ENCODE measurements around the gene MOSPD3. TPM values are rescaled to one million over a fixed set of nuclear protein-coding genes. Genes with fewer than 3 reads are reported as not detected.

Gene MOSPD3
- total RNA-seq, 2 experiments from 2014 or later = 27.4 TPM

DNA sequence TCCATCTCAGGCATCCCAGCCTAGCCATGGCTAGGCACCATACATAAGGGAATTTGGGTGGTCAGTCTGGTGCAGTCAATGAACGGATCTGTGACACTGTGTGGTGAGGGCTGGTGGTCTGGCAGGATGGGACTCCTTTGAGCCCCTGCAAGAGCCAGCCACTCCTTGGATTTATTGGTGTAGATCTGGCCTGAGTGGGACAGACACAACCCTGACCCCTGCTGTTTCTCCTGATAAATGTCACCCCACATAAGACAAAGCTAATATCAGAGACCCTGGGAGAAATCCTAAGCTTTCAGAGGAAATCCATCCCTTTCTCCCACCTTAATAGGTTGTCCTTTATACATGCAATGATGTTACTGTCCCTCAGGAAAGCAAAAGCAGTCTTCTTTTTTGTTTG is 23.9 kb upstream of the MOSPD3 start:
- no peak overlapping the region for H3K27ac Mint-ChIP-seq
- no peaks in the 10 kb centered on the region for H3K9me3 Mint-ChIP-seq
- H3K4me3 Mint-ChIP-seq = peak overlapping the region; percentile 61
- peaks cover 11% of the 10 kb centered on the region for H3K27me3 Mint-ChIP-seq
- peaks cover 20% of the 10 kb centered on the region for H3K4me1 Mint-ChIP-seq
- H3K36me3 Mint-ChIP-seq = peaks cover 4% of the 10 kb centered on the region
- POLR2A ChIA-PET = interaction anchor here (0.7 to 7.1 kb wide), 2 partner anchors 25 to 36 kb away, joined by 3 to 73 read pairs; partner anchors contain the start of gene MOSPD3
- DNase-seq (no peak), ATAC-seq (ENCODE audit: low read depth) (no peak)

DNA sequence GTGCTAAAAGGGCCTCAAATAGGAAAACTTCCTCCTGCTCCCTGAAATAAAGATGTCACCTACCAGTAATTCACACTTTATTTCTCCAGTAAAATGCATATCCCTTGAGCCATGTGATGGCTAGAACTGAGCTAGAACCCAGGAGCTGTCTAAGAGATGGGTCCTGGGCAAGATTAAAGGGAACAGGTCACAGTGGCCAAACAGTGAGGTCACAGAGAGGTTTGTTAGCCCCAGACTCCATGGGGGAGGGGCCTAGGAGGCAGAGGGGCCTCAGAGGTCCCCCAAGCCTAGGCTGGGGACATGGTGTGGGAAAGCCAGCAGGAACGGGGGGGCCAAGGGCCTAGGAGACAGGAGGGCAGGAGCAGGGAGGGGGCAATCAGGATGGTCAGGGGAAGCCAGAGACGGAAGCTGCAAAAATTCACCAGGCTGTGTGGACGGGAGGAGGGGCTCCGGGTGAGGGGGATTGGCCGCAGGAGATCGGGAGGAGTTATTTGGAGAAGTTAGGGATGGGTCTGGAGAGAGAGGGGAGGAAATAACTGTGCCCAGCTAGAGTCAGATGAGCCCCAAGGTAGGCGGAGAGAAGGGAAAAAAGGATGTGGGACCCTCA is 22.9 kb upstream of the MOSPD3 start:
- POLR2A ChIA-PET = interaction anchor here (7.1 kb wide), 1 partner anchor 24 kb away, joined by 73 read pairs; the partner anchor contains the start of gene MOSPD3
- DNase-seq (no peak), ATAC-seq (ENCODE audit: low read depth) (no peak)
- Mint-ChIP-seq H3K36me3 (no peaks in the 10 kb centered on the region), H3K27ac (no peak overlapping the region), H3K4me1 (peaks cover 14% of the 10 kb centered on the region), H3K9me3 (no peaks in the 10 kb centered on the region), H3K27me3 (peaks cover 11% of the 10 kb centered on the region), H3K4me3 (no peak overlapping the region)

DNA sequence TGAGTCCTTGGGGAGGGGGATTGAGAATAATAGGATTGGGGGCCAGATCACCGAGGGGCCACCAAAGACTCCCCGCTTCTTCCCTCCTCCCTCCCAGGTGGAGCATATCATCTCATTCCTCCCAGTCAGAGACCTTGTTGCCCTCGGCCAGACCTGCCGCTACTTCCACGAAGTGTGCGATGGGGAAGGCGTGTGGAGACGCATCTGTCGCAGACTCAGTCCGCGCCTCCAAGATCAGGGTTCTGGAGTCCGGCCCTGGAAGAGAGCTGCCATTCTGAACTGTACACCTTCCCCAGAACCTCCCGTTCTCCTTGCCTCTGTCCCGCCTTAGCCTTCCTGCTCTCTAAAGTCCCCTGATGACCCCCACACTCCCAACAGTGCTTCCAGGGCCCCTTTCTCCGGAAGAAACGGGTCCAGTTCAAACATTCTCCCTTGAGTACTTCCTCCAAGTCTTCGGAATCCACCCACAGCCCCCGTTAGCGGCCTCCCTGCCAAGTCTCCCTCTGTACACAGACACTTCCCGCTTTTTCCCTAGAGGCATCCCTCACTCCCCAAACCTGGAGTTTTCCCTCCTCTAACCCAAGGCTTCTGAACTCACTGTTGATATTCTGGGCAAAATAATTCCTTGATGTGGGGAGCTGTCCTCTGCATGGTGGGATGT is 22.1 kb upstream of the MOSPD3 start:
- Mint-ChIP-seq H3K9me3 (no peaks in the 10 kb centered on the region), H3K27me3 (peaks cover 13% of the 10 kb centered on the region), H3K4me1 (peaks cover 10% of the 10 kb centered on the region), H3K27ac (no peak overlapping the region), H3K4me3 (no peak overlapping the region), H3K36me3 (no peaks in the 10 kb centered on the region)
- DNase-seq (no peak), ATAC-seq (ENCODE audit: low read depth) (no peak)
- POLR2A ChIA-PET = interaction anchor here (0.6 to 7.1 kb wide), 3 partner anchors 23 to 41 kb away, joined by 3 to 73 read pairs (median 5); partner anchors contain the start of gene MOSPD3

GRCh38 chr7:100591596-100591995 is 20.7 kb upstream of the MOSPD3 start:
- POLR2A ChIA-PET = no interaction called here

GRCh38 chr7:100595188-100595587 is 17.2 kb upstream of the MOSPD3 start:
- H3K27me3 Mint-ChIP-seq = peaks cover 5% of the 10 kb centered on the region
- no peaks in the 10 kb centered on the region for H3K36me3 Mint-ChIP-seq
- no peak overlapping the region for H3K4me3 Mint-ChIP-seq
- ATAC-seq (ENCODE audit: low read depth) (no peak), DNase-seq (no peak)
- POLR2A ChIA-PET = interaction anchor here (1.4 to 2.2 kb wide), 2 partner anchors 8 to 9 kb away, joined by 6 read pairs; partner anchors contain the start of genes FBXO24 and LRCH4
- H3K4me1 Mint-ChIP-seq = peaks cover 11% of the 10 kb centered on the region
- H3K27ac Mint-ChIP-seq = no peak overlapping the region
- no peaks in the 10 kb centered on the region for H3K9me3 Mint-ChIP-seq

More at GRCh38 chr7:100591596-100591995, 20.7 kb upstream of the MOSPD3 start:
- DNase-seq (no peak), ATAC-seq (ENCODE audit: low read depth) (no peak)
- H3K4me3 Mint-ChIP-seq = no peak overlapping the region
- no peaks in the 10 kb centered on the region for H3K9me3 Mint-ChIP-seq
- H3K27me3 Mint-ChIP-seq = peaks cover 13% of the 10 kb centered on the region
- no peaks in the 10 kb centered on the region for H3K36me3 Mint-ChIP-seq
- H3K4me1 Mint-ChIP-seq = peaks cover 8% of the 10 kb centered on the region
- H3K27ac Mint-ChIP-seq = no peak overlapping the region

GRCh38 chr7:100598425-100598824 is 13.9 kb upstream of the MOSPD3 start:
- peak; percentile 51 for ATAC-seq (ENCODE audit: low read depth)
- Mint-ChIP-seq H3K36me3 (no peaks in the 10 kb centered on the region), H3K4me1 (peaks cover 18% of the 10 kb centered on the region), H3K27me3 (peaks cover 2% of the 10 kb centered on the region), H3K9me3 (no peaks in the 10 kb centered on the region), H3K4me3 (peak overlapping the region; percentile 44), H3K27ac (peak overlapping the region; percentile 49)
- no peak for DNase-seq
- POLR2A ChIA-PET = interaction anchor here (0.7 to 4.0 kb wide), 5 partner anchors 12 to 120 kb away, joined by 3 to 26 read pairs (median 4); partner anchors contain the start of genes FBXO24, LRCH4 and MOSPD3

- Mint-ChIP-seq H3K27ac (no peak overlapping the region), H3K9me3 (no peaks in the 10 kb centered on the region), H3K4me1 (peaks cover 24% of the 10 kb centered on the region), H3K36me3 (no peaks in the 10 kb centered on the region), H3K4me3 (no peak overlapping the region), H3K27me3 (peaks cover 1% of the 10 kb centered on the region)
- POLR2A ChIA-PET = interaction anchor here (2.6 to 4.0 kb wide), 2 partner anchors 14 to 17 kb away, joined by 16 to 26 read pairs; partner anchors contain the start of genes FBXO24 and LRCH4
- ATAC-seq (ENCODE audit: low read depth) (no peak), DNase-seq (no peak)
Observed at GRCh38 chr7:100599911-100600729, 12.2 kb upstream of the MOSPD3 start.

DNA sequence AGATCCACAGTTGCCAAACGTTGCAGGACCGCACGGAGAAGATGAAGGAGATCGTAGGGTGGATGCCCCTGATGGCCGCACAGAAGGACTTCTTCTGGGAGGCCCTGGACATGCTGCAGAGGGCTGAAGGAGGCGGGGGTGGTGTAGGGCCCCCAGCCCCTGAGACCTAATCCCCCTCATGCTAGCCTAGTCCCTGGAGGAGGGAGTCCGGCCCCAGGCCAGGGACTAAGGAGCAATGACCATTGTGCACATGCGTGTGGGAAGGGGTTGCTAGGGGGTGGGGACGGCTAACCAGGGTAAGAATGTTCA is 11.7 kb upstream of the MOSPD3 start:
- Mint-ChIP-seq H3K27me3 (peaks cover 3% of the 10 kb centered on the region), H3K36me3 (no peaks in the 10 kb centered on the region), H3K4me3 (no peak overlapping the region), H3K9me3 (no peaks in the 10 kb centered on the region), H3K4me1 (peaks cover 26% of the 10 kb centered on the region), H3K27ac (no peak overlapping the region)
- POLR2A ChIA-PET = interaction anchor here (2.6 to 4.0 kb wide), 2 partner anchors 14 to 17 kb away, joined by 16 to 26 read pairs; partner anchors contain the start of genes FBXO24 and LRCH4
- no peak for ATAC-seq (ENCODE audit: low read depth)
- no peak for DNase-seq

- Mint-ChIP-seq H3K36me3 (no peaks in the 10 kb centered on the region), H3K4me1 (peaks cover 33% of the 10 kb centered on the region), H3K27ac (peak overlapping the region; percentile 93), H3K9me3 (no peaks in the 10 kb centered on the region), H3K4me3 (peak overlapping the region; percentile 89), H3K27me3 (peaks cover 11% of the 10 kb centered on the region)
- POLR2A ChIA-PET = interaction anchor here (0.6 to 5.6 kb wide), 5 partner anchors 9 to 102 kb away, joined by 3 to 56 read pairs (median 6); partner anchors contain the start of genes FBXO24, LRCH4 and POP7
- no peak for ATAC-seq (ENCODE audit: low read depth)
- DNase-seq = no peak
Observed at GRCh38 chr7:100602889-100603725, 9.2 kb upstream of the MOSPD3 start.

- POLR2A ChIA-PET = interaction anchor here (0.6 to 5.6 kb wide), 6 partner anchors 9 to 124 kb away, joined by 3 to 56 read pairs (median 6); partner anchors contain the start of genes FBXO24, LRCH4 and POP7
- DNase-seq = no peak
- H3K27ac Mint-ChIP-seq = peak overlapping the region; percentile 93
- H3K4me1 Mint-ChIP-seq = peaks cover 28% of the 10 kb centered on the region
- H3K4me3 Mint-ChIP-seq = peak overlapping the region; percentile 89
- H3K9me3 Mint-ChIP-seq = no peaks in the 10 kb centered on the region
- H3K36me3 Mint-ChIP-seq = no peaks in the 10 kb centered on the region
- H3K27me3 Mint-ChIP-seq = peaks cover 11% of the 10 kb centered on the region
- ATAC-seq (ENCODE audit: low read depth) = no peak
Observed at GRCh38 chr7:100603726-100604027, 8.7 kb upstream of the MOSPD3 start.

DNA sequence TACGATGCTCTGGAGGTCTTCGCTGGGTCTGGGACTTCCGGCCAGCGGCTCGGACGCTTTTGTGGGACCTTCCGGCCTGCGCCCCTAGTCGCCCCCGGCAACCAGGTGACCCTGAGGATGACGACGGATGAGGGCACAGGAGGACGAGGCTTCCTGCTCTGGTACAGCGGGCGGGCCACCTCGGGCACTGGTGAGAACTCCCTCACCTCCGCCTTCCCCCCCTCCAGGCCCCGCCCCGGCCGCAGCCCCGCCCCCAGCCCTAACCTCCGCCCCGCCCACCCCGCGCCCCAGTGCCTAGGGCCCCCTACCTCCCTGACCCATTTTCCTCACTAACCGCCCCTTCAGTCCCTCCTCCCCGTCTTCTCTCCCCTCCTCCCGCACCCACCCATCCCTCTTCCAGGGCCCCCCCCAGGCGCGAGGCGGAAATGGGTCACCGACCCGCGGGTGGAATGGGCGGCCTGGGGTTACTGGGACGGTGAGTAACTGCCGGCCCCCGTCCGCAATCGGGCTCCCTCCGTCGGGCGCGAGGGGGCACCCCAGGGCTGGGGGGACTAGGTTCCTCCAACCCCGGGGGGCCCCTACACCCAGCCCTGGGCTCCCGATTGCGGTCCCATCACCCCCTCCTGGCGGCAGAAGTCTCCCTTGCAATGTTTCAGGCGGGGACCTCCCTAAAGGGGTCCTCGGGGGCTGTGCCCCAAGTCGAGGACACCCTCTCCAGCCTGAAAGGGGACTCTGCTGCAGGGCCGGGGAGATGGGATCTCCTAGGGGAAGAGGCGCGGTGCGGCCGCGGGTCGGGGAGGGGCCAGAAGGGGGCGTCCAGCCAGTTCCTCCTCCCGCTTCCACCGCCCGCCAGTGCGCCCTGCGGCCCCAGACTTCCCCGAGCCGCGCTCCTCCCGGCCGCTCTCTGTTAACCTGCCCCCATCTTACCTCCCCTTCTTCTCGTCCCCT is 8.0 kb upstream of the MOSPD3 start:
- H3K27ac Mint-ChIP-seq = peak overlapping the region; percentile 93
- no peaks in the 10 kb centered on the region for H3K36me3 Mint-ChIP-seq
- DNase-seq (peak; percentile 90), ATAC-seq (ENCODE audit: low read depth) (peak; percentile 80)
- H3K27me3 Mint-ChIP-seq = peaks cover 11% of the 10 kb centered on the region
- POLR2A ChIA-PET = interaction anchor here (0.6 to 5.6 kb wide), 9 partner anchors 10 to 125 kb away, joined by 3 to 56 read pairs (median 5); partner anchors contain the start of genes FBXO24, LRCH4 and POP7
- peaks cover 26% of the 10 kb centered on the region for H3K4me1 Mint-ChIP-seq
- H3K4me3 Mint-ChIP-seq = peak overlapping the region; percentile 89
- H3K9me3 Mint-ChIP-seq = no peaks in the 10 kb centered on the region
